ENCODE measurements around the gene TEX35.

DNA sequence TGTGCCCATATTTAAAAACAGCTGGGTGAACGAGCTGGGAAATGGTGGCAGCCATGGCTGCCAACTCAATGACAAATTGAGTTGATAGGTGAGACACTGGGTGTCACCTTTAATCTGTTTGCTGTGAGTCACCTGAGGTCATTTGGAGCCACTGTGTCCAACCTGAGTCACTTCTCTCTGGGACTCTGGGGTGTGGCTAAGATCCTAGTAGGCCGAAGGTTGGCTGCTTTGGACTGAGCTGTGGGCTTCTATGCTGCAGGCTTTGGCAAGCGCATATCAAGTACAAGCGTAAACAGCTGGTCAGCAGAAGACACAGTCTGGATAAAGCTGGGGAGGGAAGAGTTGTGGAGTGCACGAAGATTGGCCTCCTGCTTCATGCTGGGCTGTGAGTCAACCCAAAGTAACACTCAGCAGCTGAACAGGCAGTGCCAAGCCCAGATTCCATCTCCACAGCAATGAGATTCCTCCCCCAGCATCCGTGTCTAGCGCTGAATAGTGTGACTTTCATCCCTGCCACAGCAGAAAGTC lies 24.0 kb downstream of the TEX35 start:
- TF ChIP-seq CTCF (tag by site-specific recombination; IDR thresholded peaks at IDR 0.05): no peak
- no peak for TF ChIP-seq PRDM10 (tag by site-specific recombination; IDR thresholded peaks at IDR 0.05)

Measured in HEK293 (cell line).